Erythroblast (primary cell): ENCODE data around the gene CDHR3.
"Not testable (repeated sequence)": the region's sequence is repeated elsewhere in the genome, so short reads cannot be mapped to it uniquely, and the experiment has no call there.

Experiments used
- DNase-seq, 2 experiments: peaks; one replicate each; lab custom pipeline; 2025; lab: John Stamatoyannopoulos, UW
- GATA1 ChIP-seq: IDR thresholded peaks from 2 replicates; pipeline ENCODE4 v1.6.1; 2011; ENCODE audit warnings: low read depth, mild to moderate bottlenecking, control low read depth, low read length, moderate library complexity
- POLR2A ChIP-seq: IDR thresholded peaks from 2 replicates; pipeline ENCODE4 v1.6.1; 2011; ENCODE audit warnings: mild to moderate bottlenecking, low read length

The CDHR3 gene

DNA sequence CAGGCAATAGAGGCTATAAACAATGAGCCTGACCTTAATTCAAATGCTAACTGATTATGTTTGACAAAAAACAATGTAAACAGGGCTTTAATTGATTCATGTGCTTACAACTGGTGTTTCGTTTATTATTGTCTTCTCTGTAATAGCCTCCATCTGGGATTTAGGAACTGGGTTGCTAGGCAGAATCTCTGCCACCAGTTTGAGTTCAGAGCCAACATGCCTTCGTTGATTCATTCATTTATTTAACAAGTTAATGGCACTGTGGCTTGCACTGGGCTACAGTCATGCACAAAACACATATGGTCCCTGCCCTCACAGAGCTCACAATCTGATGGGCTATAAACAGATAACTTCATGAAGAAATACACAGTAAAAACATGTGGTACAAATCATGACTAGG, 19.6 kb upstream of the CDHR3 start:
- TF ChIP-seq POLR2A (no peak), GATA1 (no peak)
- no peak for DNase-seq

DNA sequence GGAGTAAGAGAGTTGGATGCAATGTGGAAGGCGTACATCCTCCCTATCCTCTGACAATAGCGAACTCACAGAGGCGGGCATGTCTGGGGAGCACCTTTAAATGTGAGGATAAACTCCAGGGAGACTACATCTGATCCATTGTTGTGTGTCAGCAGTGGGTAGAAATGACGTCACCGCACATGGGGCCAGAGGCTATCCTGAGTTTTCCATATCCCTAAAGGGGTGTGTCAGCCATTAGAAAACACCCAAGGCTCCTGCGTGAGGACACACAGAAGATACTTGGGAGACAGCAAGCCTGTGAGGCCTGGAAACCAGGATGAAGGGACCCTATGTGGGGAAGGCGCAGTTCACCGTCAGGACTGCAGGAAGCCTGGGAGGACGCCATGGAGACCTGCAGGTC, 17.2 kb upstream of the CDHR3 start:
- no peak for DNase-seq
- TF ChIP-seq GATA1 (no peak), POLR2A (no peak)

DNA sequence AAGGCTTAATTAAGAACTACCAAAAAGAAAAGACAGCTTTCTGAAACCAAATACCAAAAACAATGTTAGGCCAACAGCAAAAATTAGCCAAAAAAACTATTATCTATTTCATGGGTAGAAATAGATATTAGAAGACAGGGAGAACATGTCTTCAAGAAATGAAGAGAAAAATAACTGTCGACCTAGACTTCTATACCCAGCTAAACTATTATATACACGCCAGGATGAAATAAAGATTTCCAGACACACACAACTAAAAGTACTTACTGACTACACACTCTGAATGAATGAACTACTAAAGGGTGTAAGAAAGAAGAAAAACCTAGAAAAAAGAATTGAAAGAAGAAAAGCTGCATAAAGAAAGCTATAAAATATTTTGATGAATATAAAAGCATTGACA, 11.5 kb upstream of the CDHR3 start:
- TF ChIP-seq POLR2A (no peak), GATA1 (no peak)
- no peak for DNase-seq

DNA sequence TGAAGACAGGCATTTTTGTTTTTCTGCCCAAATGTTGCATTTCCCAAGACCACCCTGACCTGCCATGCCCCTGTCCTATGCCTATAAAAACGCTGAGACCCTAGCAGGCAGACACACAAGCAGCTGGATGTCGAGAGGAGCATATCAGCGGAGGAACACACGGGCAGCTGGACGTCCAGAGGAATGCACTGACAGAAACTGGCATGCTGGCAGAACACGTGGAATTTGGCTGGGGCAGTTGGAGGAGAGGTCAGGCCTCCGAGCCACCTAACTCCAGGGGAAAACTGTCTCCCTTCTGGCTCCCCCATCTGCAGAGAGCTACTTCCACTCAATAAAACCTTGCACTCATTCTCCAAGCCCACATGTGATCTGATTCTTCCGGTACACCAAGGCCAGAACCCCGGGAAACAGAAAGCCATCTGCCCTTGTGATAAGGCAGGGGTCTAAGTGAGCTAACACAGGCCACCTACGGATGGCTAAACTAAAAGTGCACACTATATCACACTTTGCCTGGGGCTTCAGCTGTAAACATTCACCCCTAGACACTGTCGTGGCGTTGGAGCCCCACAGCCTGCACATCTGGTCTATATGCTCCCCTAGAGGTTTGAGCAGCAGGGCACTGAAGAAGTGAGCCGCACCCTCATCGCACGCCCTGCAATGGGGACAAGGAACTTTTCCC, 10.0 kb upstream of the CDHR3 start:
- DNase-seq: no peak
- no peak for TF ChIP-seq POLR2A
- TF ChIP-seq GATA1: no peak

DNA sequence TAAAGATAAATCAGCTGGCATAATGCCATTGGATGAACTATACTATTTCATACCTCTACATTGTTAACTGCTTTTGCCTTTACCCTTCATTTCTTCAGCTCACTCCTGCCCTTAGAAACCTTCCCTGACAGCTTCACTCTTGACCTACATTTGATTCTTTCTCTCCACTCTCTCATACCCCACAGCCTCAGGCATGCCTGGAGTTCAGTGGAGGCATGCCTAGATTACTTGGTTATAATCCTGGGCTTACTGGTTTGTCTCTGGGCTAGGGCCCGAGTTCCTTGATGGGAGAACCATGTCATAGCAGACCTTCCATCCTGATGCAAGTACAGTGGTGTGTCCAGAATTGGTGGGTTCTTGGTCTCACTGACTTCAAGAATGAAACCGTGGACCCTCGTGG, 8.4 kb upstream of the CDHR3 start:
- no peak for DNase-seq
- no peak for TF ChIP-seq POLR2A
- no peak for TF ChIP-seq GATA1

DNA sequence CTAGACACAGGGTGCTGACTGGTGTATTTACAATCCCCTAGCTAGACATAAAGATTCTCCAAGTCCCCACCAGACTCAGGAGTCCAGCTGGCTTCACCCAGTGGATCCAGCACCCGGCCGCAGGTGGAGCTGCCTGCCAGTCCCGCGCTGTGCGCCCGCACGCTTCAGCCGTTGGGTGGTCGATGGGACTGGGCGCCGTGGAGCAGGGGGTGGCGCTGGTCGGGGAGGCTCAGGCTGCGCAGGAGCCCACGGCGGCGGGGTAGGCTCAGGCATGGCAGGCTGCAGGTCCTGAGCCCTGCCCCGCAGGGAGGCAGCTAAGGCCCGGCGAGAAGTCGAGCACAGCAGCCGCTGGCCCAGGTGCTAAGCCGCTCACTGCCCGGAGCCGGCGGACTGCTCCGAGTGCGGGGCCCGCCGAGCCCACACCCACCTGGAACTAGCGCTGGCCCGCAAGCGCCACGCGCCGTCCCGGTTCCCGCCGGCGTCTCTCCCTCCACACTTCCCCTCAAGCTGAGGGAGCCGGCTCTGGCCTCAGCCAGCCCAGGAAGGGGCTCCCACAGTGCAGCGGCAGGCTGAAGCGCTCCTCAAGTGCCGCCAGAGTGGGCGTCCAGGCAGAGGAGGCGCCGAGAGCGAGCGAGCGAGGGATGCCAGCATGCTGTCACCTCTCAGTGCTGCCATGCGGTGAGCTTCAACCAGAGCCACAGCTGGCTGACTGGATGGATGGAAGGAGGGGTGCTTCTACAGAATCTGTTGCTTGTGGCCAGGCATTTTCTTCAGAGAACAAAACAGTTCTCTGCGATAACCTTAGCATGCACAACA, 7.2 kb upstream of the CDHR3 start:
- not testable (repeated sequence) for DNase-seq

DNA sequence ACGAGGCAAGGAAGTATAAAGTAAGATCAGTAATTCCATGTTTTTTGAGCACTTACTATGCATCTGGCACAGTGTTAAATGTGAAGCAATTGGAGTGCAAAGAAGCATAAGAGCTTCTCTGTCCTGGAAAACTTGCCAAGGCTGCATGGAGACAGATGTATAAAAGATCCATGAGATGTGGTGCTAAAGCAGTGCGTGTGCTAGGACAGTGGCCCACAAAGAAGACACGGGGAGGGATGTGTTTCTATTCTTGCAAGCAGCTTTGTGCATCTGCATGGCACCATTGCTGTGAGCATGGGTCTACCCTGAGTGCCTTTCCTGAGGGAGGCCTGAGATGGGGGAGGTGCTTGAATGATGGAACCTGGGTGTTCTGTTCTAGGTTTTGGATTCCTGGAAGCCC, 5.1 kb upstream of the CDHR3 start:
- no peak for DNase-seq
- TF ChIP-seq GATA1 (no peak), POLR2A (no peak)

DNA sequence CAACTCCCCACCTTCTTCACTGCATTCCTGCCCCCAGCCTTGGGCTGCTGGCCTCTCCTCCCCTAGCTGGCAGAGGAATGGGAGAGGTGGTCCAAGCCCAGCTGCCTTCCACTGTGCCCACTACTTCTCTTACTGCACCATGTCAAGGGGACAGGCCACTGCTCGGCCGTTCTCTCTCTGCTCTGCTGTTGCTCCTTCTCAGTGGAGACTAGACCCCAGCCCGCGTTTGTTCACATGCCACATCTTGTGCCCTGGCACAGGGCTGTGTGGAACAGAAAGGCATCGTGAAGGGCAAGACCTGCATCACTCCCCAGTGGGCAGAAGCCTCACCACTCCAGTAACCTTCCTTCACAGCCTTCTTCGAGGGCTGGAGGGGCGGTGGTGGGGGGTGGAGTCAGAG, 711 bp upstream of the CDHR3 start:
- TF ChIP-seq GATA1 (no peak), POLR2A (no peak)
- DNase-seq: no peak

DNA sequence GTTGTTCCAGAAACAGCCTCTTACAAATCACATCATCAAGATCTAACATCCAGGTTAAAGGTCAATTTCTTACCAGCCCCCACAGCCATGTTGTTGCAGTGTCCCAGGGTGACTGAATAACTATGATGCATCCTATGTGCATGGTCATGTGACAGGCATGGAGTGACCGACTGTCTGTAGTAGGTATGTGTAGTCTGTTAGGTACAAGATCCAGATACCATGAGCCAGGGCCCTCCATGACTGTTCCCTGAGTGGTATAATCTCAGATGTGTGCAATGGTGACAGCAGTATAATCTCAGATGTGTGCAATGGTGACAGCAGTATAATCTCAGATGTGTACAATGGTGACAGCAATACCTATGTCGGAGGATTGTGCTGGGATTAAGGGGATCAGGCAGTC, 8.8 kb downstream of the CDHR3 start:
- no peak for DNase-seq
- TF ChIP-seq GATA1 (no peak), POLR2A (no peak)

DNA sequence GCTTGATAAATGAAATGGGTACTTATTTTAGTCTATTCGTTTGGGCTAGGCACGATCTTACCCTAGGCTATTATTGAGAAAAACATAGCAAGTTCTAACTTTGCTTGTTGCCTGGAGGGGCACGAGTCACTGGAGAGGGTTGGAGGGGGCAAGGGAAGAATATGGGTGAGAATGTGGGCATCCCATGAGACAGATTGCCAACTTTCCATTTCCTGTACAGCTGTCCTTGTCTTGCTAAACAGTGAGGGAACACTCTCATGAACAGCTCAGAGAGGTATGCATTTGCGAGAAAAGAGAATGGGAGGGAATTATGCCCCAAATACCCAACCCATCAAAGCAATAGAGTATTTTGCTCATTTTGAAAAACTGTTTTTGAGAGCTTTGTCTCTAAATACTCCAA, 9.2 kb downstream of the CDHR3 start:
- TF ChIP-seq GATA1 (no peak), POLR2A (no peak)
- no peak for DNase-seq

DNA sequence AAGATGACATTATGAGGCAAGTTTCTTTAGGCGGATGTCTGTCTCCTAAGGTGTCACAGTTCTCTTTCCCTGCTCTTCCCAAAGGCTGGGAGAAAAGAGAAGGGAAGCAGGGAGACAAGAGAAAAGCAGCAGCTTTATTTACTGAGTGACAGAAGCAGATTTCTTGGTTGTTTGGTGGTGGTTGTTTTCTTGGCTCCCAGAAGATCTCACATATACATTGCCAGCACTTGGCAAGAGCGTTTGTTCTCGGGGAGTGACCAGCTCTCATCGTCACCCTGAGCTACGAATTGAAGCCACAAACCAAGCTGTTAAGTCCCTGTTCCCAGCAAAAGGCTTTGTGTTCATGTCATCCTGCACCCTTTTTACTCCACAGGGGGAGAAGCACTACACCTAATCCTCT, 11.4 kb downstream of the CDHR3 start:
- DNase-seq: no peak
- TF ChIP-seq GATA1 (no peak), POLR2A (no peak)

DNA sequence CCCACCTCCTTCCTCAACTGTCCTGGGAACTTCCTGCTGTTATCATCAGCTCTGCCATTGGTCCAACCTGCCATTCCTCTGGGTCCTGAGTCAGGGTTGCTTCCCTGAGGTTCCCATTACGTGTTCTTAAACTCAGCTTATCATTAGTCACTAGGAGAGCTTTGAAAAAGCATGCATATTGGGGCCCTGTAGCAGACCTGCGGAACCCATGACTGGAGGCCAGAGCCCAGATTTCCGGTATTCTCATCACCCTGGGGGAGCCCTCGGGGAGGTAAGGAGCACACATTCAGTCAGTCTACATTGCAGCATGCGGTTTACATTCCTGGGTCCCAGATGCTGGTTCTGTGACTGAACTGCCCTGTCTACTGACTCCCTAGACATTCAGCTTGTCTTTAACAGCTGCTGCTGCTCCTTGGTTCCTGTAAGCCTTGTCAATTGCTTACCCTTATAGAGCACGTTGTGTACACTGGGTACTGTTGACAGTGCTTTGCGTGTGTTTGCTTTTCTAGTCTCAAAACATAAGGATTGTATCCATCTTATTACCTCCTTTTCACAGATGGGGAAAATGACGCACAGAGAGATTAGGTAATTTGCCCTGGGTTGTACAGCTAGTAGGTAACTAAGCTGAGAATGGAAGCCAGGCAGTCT, 12.8 kb downstream of the CDHR3 start:
- DNase-seq: no peak
- no peak for TF ChIP-seq POLR2A
- TF ChIP-seq GATA1: no peak

DNA sequence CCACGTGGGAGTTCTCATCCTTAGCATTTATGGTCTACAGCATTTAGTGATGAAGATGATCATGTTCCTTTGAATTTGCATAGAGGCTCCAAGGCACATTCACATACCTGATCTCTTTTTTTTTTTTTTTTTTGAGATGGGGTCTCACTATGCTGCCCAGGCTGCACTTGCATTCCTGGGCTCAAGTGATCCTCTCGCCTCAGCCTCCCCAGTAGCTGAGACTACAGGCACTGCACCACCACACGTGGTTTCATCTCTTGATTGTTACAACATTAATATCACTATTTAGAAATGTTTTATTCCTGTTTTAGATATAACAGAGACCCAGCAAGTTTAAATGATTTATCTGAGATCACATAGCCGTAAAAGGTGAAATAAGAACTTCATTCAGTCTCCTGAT, 13.8 kb downstream of the CDHR3 start:
- no peak for DNase-seq
- no peak for TF ChIP-seq POLR2A
- no peak for TF ChIP-seq GATA1

DNA sequence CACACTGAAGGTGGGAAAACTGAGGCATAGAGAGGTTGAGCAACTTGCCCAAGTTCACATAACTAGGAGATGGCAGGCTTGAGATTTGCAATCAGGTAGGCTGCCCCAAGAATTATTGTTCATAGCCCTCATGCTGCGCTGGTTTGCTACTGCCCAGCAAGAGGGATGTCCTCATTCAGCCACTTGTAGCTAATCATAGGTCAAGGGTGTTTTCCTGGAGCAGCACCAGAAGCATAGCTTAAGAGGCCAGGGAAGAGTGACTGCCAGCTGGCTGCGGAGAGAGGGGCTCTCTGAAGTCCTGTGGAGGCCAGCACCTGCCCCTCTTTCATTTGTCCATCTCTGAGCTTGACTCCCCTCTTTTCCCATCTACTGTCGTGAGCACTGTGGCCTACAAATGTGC, 15.0 kb downstream of the CDHR3 start:
- TF ChIP-seq GATA1 (no peak), POLR2A (no peak)
- DNase-seq: no peak
